HuH-7.5 (cell line): ENCODE results near the gene CD300LF.

ENCODE experiments used
- DNase-seq: peaks from one replicate; pipeline ENCODE4 v3.0.0; 2011; ENCODE audit warnings: low spot score

CD300LF gene

GRCh38 chr17:74712756-74713155 is at the start of gene CD300LF:
Gene CD300LF, minus strand, starts transcription at chr17:74712923. Its CDS starts 57 bp downstream, at chr17:74712866.
- DNase-seq: no peak

DNA sequence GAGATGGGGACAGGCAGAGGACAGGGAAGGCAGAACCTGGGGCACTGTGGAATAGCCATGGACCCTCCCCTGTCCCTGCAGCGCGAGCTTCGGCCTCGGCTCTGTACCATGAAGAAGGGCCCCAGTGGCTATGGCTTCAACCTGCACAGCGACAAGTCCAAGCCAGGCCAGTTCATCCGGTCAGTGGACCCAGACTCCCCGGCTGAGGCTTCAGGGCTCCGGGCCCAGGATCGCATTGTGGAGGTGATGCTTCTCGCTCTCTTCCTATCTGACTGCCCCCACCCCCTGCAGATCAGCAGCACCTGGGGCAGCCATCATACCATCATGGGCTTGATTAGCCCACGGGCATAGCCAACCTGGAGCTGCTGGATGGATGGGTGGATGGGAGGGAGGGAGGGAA is 49.2 kb upstream of the CD300LF start:
- DNase-seq: no peak

DNA sequence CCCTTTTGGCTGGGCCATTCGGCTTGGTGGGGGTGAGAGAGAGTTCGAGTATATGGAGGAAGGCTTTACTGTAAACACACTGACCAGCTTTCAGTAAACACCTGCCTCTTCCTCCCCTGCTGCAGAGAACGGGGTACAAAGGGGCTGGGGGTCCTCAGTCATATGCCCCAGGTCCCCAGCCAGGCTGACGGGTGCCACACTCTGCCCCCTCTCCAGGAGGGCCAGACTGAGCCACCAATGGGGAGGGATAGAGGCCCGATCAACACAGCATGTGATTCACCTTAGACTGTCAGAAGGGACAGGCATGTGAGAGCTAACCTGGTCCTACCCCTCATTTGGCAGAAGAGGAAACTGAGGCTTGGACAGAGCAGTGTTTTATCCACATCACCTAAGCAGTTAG is 48.7 kb upstream of the CD300LF start:
- no peak for DNase-seq

DNA sequence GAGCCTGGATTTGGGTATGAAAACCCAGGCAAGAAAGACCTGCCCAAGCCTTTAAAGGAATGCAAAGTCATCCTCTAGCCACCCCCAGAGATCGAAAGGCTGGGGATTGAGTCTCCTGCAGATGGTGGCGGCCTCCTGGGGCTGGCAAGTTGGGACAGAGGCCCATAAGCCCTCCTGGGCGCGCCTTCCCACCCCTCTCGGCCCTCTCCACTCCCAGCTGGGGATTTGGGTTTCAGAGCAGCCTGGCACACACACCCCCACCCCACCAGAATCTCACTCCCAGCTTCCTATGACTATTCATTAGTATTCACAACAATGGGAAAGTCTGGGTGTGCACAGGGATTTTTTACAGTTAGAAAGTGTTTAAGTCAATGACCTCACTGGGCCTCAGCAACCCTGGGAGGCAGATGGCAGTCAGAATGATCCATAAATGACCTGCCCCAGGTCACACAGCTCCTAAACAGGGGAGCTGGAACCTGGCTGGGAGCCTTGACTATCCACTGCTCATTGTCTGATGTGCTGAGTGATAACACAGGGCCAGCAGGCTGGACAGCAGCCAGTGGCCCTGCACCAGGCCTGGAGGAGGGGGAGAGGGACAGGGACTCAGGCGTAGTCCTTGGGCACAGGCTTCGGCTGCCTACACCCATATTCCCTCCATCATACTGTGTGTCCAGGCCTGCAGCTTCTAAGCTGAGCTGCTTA is 47.8 kb upstream of the CD300LF start:
- no peak for DNase-seq

GRCh38 chr17:74759941-74760340 is 47.2 kb upstream of the CD300LF start:
- DNase-seq: no peak

- no peak for DNase-seq
Observed at GRCh38 chr17:74759243-74759801, 46.6 kb upstream of the CD300LF start.

DNA sequence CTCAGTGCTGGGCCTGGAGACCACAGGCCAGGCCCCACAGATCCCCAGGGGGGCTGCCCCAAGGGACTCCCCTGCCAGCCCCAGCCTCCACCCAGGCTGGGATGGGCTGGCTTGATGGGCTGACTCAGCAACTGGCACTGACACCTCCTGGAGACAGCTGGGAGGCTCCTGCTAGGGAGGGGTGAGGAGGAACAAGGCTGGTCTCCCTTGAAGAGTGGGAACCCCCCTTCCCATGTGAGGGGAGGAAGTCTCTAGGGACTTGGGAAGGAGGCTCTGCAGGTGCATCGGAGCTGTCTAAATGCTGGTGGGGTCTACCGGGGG is 46.1 kb upstream of the CD300LF start:
- no peak for DNase-seq

- no peak for DNase-seq
Observed at GRCh38 chr17:74757931-74758847, 45.5 kb upstream of the CD300LF start.

GRCh38 chr17:74757502-74757901 is 44.8 kb upstream of the CD300LF start:
- no peak for DNase-seq

- no peak for DNase-seq
Observed at GRCh38 chr17:74756891-74757290, 44.2 kb upstream of the CD300LF start.

GRCh38 chr17:74755533-74755932 is 42.8 kb upstream of the CD300LF start:
- DNase-seq: no peak

DNA sequence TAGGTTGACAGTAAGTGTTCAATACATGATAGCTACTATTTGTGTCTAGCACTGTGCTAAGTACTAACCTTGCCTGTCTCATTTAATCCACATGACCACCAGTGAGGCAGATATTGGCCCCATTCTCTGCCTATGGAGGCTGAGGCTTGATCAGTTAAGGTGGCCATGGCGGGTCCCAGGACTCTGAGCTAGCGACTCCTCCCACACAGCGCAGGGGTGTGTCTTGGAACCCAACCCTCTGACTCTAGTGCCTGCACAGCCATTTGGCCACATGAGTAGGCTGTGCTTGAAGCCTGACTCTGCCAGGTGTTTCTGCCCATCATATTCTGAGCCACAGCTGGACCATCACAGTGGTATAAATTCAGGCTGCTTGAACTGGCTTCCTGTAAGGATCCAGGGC is 42.1 kb upstream of the CD300LF start:
- DNase-seq: no peak

DNA sequence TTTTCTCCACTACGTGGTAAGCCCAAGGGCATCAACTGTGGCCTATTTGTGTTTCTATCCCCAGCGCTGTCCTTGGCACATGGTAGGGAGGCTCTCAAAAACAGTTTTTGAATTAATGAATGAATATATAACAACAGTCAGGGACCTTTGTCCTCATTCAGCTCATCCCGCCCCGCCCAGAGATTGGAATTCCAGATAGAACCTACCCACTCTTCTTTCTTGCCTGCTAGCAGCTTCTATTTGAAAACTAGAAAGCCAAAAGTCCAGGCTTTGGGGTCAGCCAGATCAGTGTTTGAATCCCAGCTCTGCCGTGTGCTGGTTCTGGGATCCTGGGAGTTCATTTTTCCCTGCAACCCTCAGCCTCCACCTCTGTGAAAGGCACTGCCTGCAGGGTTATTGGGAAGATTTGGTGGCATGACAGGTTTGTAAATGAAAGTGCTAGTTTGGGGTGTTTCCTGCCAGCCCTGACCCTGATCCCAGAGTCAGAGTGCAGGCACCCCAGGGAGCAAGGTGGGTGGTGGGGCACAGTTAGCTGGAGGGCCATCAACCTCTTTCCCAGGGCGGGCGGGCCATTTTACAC is 40.2 kb upstream of the CD300LF start:
- DNase-seq: no peak

GRCh38 chr17:74752415-74752814 is 39.7 kb upstream of the CD300LF start:
- no peak for DNase-seq

DNA sequence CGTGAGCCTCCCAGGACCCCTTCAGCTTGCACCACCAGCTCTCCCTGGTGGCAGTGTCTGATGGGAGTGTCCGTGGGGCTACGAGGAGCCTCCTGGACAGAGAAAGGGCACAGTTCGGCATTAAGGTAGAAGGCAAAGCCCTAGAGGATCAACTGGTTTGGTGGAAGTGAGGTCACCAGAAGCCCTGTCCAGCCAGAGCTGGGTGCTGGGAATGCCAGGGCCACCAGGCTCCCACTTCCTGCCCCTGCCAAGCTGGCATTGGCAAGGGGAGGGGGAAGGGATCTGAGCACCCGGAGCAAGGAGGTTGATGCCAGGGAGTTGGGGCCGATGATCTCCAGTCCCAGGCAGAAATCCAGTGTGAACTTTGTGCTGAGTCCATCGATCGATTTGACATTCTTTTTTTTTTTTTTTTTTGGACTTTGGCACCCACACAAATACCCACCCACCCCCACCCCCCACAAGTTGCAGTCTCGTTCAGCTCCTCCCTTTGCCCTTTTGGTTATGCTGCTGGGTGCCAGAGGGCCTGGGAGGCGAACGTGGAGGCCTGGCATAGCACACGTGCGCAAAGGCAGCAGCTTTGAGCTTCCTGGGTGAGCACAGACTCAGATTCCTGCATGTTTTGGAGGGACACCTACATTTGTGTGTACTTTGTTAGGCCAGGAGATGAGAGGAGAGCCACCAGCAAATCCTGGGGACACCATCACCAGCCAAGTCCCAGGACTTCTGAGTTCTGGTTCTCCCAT is 37.8 kb upstream of the CD300LF start:
- DNase-seq: peak; percentile 66

- no peak for DNase-seq
Observed at GRCh38 chr17:74750039-74750326, 37.3 kb upstream of the CD300LF start.

- no peak for DNase-seq
Observed at GRCh38 chr17:74749279-74750038, 36.7 kb upstream of the CD300LF start.

- DNase-seq: no peak
Observed at GRCh38 chr17:74748529-74749278, 36.0 kb upstream of the CD300LF start, which contains the start of gene NHERF1. Gene NHERF1, plus strand, starts transcription at chr17:74748628. Its CDS starts 219 bp downstream, at chr17:74748847.

DNA sequence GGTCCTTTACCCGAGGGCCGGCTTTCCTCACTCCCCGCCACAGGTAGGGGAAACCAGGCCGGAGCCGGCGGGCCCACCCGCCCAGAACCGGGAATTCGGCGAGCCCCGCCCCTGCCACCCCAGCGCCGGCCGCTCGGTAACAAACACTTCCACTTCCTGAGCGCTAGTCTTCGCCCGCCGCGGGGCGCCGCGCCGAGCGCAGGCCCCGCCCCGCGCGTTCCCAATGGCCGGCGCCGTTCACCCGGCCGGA is 35.5 kb upstream of the CD300LF start:
- peak; percentile 85 for DNase-seq

DNA sequence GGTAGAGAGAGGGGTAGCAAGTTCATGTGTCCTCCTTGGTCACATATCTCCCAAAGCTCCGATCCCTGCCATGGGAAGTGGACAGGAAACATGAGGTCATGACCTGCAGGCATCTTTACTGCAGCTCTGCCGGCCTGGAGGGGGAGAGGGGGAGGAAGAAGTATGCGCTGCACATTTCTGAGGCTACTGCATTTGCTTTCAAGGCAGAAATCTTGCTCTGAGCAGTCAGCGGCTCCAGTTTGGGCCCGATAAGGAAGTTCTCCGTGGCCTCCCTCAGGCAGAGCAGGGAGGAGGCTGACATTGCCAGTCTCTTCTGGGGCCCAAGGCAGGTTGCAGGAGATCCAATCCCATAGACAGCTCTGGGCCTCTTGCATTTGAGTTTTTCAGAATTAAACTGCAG is 34.2 kb upstream of the CD300LF start:
- DNase-seq: no peak

DNA sequence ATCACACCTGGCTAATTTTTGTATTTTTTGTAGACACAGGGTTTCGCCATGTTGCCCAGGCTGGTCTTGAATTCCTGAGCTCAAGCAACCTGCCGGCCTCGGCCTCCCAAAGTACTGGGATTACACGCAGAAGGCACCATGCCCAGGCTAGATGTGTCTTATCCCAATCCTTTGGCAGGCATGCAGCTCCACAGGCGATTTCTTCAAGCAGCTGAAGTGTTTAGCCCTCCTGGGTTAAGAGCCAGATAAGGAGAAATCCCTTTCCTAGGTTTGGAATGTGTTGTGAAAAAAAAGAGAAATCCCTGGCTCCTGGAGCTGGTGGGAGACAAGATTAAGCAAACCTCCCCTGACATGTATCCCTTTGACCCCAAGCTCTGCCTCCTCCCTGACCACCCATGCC is 33.7 kb upstream of the CD300LF start:
- DNase-seq: no peak
